Nucleus accumbens (tissue), 56 donors: Measurements from ENCODE around the gene CENPU.
A peak's percentile ranks its signal among the peaks of the same experiment; 100 is the strongest.

Experiments
- DNase-seq, 56 donors: peaks; one replicate each; lab custom pipeline; 2025; lab: John Stamatoyannopoulos, UW

CENPU gene

DNA sequence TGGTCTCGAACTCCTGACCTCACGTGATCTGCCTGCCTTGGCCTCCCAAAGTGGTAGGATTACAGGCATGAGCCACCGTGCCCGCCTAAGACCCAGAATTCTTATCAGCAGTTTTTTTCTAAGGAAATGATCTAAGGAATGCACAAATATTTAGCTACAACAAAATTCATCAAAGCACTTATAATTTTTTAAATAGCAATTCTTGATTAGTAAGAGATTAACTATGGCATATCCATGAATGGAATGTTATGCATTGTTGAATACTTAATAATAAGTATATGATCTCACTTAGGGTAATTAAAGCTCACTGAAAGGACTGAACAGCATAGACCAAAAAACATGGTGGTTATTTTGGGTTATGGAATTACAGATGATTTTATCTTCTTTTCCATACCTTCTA lies 18.4 kb downstream of the CENPU start:
- DNase-seq, result no peak

DNA sequence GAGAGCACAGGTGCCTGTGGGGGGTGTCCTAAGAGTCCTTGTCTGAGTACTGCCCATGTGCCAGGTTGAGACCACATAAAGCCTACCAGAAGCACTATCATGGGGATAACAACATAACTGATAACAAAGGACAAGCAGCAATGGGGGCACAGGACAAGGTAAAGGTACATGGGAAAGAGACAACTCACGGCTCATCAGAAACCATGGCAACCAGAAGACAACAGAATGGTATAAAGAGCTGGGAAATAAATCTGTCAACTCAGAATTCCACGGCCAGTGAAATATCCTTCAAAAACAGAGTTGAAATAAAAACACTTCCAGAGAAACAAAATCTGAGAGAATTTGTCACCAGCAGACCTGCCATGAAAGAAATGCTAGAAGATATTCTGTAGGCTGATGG lies 20.0 kb downstream of the CENPU start:
- no peak for DNase-seq

- no peak for DNase-seq
Observed at GRCh38 chr4:184712322-184712721, 21.6 kb downstream of the CENPU start.

DNA sequence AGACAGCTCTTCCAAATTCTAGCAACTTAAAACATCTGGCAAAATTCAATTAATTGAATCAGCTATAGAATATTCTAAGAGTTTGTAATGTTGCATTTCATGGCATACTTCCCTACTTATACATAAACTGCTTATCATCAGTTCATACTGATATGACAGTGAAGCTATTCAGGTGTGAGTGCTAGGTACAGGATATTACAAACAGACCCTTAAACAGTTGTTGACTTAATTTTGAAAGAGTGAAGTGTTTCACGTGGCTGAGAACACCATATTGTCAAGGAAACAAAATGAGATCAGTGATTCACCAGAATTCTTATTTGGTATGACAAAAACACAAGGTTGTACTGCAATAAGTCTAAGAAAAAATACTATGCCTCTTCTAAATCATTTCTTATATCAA lies 27.4 kb downstream of the CENPU start:
- no peak for DNase-seq

DNA sequence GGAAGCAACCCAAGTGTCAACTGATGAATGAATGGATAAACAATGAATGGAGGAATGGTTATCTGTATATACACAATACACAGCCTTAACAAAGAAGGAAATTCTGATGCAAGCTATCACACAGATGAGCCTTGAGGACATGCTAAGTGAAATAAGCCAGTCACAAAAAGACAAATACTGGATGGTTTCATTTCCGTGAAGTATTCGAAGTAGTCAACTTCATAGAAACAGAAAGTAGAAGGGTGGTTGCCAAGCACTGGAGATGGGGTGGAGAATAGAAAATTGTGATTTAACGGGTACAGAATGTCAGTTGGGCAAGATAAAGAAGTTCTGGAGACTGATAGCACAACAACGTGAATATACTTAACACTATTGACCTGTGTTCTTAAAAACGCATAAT lies 28.2 kb downstream of the CENPU start:
- no peak for DNase-seq

DNA sequence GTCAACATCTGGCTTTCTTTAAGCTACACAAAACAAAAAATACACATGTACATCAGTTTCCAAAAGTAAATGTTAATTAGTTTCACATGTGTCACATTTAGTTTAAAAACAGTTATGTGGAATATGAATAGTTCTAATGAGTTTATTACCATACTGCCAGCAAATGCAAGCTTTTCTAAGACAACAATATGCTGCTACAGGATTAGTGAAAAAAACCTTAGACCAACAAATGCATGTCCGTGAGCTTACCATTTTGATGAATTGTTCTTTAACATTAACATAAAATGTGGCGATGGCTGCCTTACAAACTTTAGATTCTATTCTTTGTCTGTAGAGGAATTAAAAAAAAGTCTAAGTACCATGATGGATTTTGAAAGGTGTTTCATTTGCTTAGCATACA lies 31.8 kb downstream of the CENPU start:
- DNase-seq, result no peak

GRCh38 chr4:184699941-184700340 lies 34.0 kb downstream of the CENPU start:
- no peak for DNase-seq

GRCh38 chr4:184697956-184698355 lies 35.9 kb downstream of the CENPU start:
- no peak for DNase-seq

GRCh38 chr4:184695178-184695896 lies 38.6 kb downstream of the CENPU start:
- peak in 1 of 56 donors; percentile 8 for DNase-seq

GRCh38 chr4:184694412-184694956 lies 39.4 kb downstream of the CENPU start:
- DNase-seq, result no peak

DNA sequence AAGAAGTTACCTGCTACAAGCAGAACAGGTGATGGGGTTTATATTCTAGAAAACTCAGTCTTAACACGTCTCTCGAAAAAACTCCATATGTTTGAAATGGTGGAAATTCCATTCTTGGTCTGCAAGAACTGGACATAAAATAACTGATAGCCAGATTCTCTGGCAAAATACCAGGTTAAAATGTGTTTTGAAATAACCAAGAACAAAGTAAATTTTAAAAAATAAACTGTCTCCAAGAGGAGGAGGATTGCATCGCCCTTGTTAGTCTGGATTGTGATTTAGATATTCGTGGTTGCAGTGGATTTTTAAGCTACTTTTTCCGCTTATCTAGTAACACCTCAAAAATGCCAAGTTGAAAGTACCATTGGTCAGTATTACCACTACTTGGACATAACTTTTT lies 40.8 kb downstream of the CENPU start:
- no peak for DNase-seq

- DNase-seq, result no peak
Observed at GRCh38 chr4:184689681-184690080, 44.2 kb downstream of the CENPU start.

DNA sequence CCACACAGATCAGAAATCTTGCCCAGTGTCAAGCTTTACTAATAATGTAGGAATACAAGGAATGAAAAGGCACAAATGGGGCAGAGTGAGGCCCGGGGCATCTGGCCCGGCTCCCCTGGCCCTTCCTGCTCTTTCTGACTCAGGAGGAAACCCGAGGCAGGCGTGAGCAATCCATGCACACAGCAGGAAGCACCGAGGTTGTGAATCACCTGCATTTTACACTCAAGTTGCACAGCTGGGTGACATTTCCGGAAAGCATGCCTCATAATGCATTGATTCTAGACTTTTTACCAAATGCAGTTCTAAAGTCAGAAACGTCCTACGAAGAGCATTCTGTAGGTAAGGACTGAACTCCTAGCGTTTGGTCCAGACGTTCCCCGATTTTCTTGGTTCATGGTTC lies 45.4 kb downstream of the CENPU start:
- DNase-seq, result no peak

- no peak for DNase-seq
Observed at GRCh38 chr4:184688005-184688404, 45.9 kb downstream of the CENPU start.

- DNase-seq, result no peak
Observed at GRCh38 chr4:184684491-184685189, 49.3 kb downstream of the CENPU start.

GRCh38 chr4:184681916-184682315 lies 52.0 kb downstream of the CENPU start:
- no peak for DNase-seq

- DNase-seq, result no peak
Observed at GRCh38 chr4:184680698-184681097, 53.2 kb downstream of the CENPU start.

- DNase-seq, result no peak
Observed at GRCh38 chr4:184675821-184676492, 57.9 kb downstream of the CENPU start.

GRCh38 chr4:184675018-184675417 lies 58.9 kb downstream of the CENPU start:
- DNase-seq, result no peak

- no peak for DNase-seq
Observed at GRCh38 chr4:184674011-184674410, 59.9 kb downstream of the CENPU start.

DNA sequence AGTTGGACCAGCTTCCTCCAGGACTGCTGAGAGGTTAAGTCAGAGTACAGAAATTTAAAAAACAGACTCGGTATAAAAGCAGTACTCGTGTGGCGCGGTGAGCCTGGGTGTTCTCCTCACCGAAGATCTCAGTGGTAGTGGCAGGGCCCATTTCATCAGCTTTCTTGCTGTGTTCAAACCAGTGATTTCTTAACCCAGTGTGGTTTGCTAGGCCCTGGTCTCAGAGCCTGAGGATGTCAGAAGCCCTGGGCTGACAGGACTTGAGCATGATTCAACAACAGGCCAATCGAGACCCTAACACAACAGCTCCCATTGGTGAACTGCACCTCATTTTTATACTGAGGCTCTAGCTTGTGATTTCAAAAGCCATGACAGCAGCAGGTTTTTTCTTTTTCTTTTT lies 61.2 kb downstream of the CENPU start:
- no peak for DNase-seq

DNA sequence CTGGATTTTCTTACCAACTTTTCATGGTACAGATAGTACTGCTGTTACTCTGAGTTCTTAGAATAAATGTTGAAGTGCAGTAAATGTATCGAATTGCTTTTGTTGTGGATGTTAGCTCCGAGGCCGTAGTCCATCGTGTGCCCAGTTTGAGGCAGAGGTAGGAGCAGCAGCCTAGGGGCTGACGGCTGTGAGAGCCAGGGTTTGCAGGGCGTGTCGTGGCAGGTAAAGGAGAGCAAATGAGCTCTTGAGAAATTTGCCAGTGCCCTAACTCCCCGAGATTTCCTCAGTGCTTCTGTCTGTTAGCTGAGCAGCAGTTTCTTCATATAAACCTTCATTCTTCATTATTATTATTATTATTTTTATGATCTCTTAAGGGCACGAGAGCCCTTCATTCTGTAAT lies 62.8 kb downstream of the CENPU start:
- DNase-seq, result no peak
